A549 (cell line): ENCODE data around the gene MSS51. TPM values are rescaled to one million over a fixed set of nuclear protein-coding genes. Genes with fewer than 3 reads are reported as not detected.
A peak's percentile ranks its signal among the peaks of the same experiment; 100 is the strongest.

Experiments
- ATAC-seq, 2 experiments: fragments of 200-7000 bp in 1 of 2; fragments of >200 bp in 1 of 2; cut with Nextera tagmentation in 1 of 2; cut with Tn5 transposase in 1 of 2; 3 replicates each; pipeline versions ENCODE4 v1.8.0 to v1.9.1; 2018 to 2020; ENCODE audit warnings: mild to moderate bottlenecking in 1 of 2, moderate library complexity in 1 of 2
- CTCF ChIA-PET: fragments of 300-600 bp; sonication (Branson Sonifier 250); formaldehyde crosslinking; extraction: SDS; loops from one replicate; lab custom pipeline; 2021; ENCODE audit warnings: antibody characterized with exemption, inconsistent platforms; lab: Yijun Ruan, JAX
- POLR2A ChIA-PET: fragments of 350-600 bp; formaldehyde crosslinking; extraction: SDS; loops from one replicate; lab custom pipeline; 2021; ENCODE audit warnings: antibody characterized with exemption, inconsistent platforms; lab: Yijun Ruan, JAX
- DNase-seq, 2 experiments: peaks; one replicate each; pipeline versions ENCODE4 v3.0.0 to v3.0.0-alpha.2; 2011 to 2016; ENCODE audit warnings: low read depth in 1 of 2, low spot score in 1 of 2
- FAIRE-seq: peaks from 2 replicates; lab custom pipeline; 2011; peaks lifted over from hg19 to GRCh38; lab: Jason Lieb, UNC
- H3K27ac ChIP-seq, 2 experiments: fragments of >200 bp; sonication (Bioruptor Twin); formaldehyde crosslinking; 3 replicates each; pipeline ENCODE4 v1.5.1; 2016 to 2017
- H3K4me1 ChIP-seq: fragments of >200 bp; sonication (Bioruptor Twin); formaldehyde crosslinking; 3 replicates; pipeline ENCODE4 v1.6.1; 2016
- H3K4me2 ChIP-seq: fragments of >200 bp; sonication (Bioruptor Twin); formaldehyde crosslinking; 3 replicates; pipeline ENCODE4 v1.6.1; 2016
- H3K4me3 ChIP-seq: fragments of >200 bp; sonication (Bioruptor Twin); formaldehyde crosslinking; 3 replicates; pipeline ENCODE4 v1.5.1; 2016
- H3K9me3 ChIP-seq: fragments of >200 bp; sonication (Bioruptor Twin); formaldehyde crosslinking; 3 replicates; pipeline ENCODE4 v1.6.1; 2016
- CBX2 ChIP-seq: fragments of 200-600 bp; sonication (generic); IDR thresholded peaks from 2 replicates; pipeline ENCODE4 v1.6.1; 2016; ENCODE audit warnings: low read depth, mild to moderate bottlenecking, borderline replicate concordance
- EHF ChIP-seq: fragments of 250-450 bp; sonication (Bioruptor Pico); IDR thresholded peaks from 2 replicates; pipeline ENCODE4 v1.5.0; 2020; ENCODE audit warnings: mild to moderate bottlenecking
- EHMT2 ChIP-seq: fragments of 200-600 bp; sonication (generic); IDR thresholded peaks from 2 replicates; pipeline ENCODE4 v1.6.1; 2016; ENCODE audit warnings: antibody characterized with exemption, low read depth, mild to moderate bottlenecking, moderate library complexity
- ELK1 ChIP-seq: fragments of 150-350 bp; IDR thresholded peaks from 2 replicates; pipeline ENCODE4 v1.6.1; 2014; ENCODE audit warnings: low read depth, mild to moderate bottlenecking, low read length
- ESRRA ChIP-seq: fragments of 150-350 bp; IDR thresholded peaks from 2 replicates; pipeline ENCODE4 v1.6.1; 2014; ENCODE audit warnings: mild to moderate bottlenecking, low read length, borderline replicate concordance
- FOSB ChIP-seq: fragments of 250-450 bp; sonication (Bioruptor Pico); IDR thresholded peaks from 2 replicates; pipeline ENCODE4 v1.5.0; 2020; ENCODE audit warnings: mild to moderate bottlenecking, moderate library complexity
- FOSL2 ChIP-seq, 2 experiments: fragments of 450-650 bp in 1 of 2; fragments of >200 bp in 1 of 2; sonication (Bioruptor Twin) in 1 of 2; formaldehyde crosslinking; IDR thresholded peaks; 2 replicates each; pipeline versions ENCODE4 v1.5.0 to v1.6.1; 2016 to 2020; ENCODE audit warnings: mild to moderate bottlenecking in 1 of 2, moderate library complexity in 1 of 2
- FOXS1 ChIP-seq: fragments of 250-450 bp; sonication (Bioruptor Pico); IDR thresholded peaks from 2 replicates; pipeline ENCODE4 v1.5.0; 2020; ENCODE audit warnings: mild to moderate bottlenecking, moderate library complexity
- HEYL ChIP-seq: fragments of 250-450 bp; sonication (Bioruptor Pico); IDR thresholded peaks from 2 replicates; pipeline ENCODE4 v1.8.0; 2021; ENCODE audit warnings: mild to moderate bottlenecking, moderate library complexity
- HOXA7 ChIP-seq: fragments of 250-450 bp; sonication (Bioruptor Pico); IDR thresholded peaks from 2 replicates; pipeline ENCODE4 v1.5.0; 2020; ENCODE audit warnings: mild to moderate bottlenecking, moderate library complexity
- HOXB13 ChIP-seq: fragments of 250-450 bp; sonication (Bioruptor Pico); IDR thresholded peaks from 2 replicates; pipeline ENCODE4 v1.5.0; 2020; ENCODE audit warnings: low read depth, mild to moderate bottlenecking, moderate library complexity
- HOXB5 ChIP-seq: fragments of 250-450 bp; sonication (Bioruptor Pico); IDR thresholded peaks from 2 replicates; pipeline ENCODE4 v1.5.0; 2020; ENCODE audit warnings: mild to moderate bottlenecking, moderate library complexity
- JUNB ChIP-seq: fragments of >200 bp; sonication (Bioruptor Twin); formaldehyde crosslinking; IDR thresholded peaks from 2 replicates; pipeline ENCODE4 v1.6.1; 2016
- KDM5A ChIP-seq: fragments of 200-600 bp; sonication (generic); IDR thresholded peaks from 2 replicates; pipeline ENCODE4 v1.6.1; 2016; ENCODE audit warnings: antibody characterized with exemption, mild to moderate bottlenecking
- MAFK ChIP-seq: fragments of 450-650 bp; IDR thresholded peaks from 2 replicates; pipeline ENCODE4 v1.6.1; 2014; ENCODE audit not compliant: partially characterized antibody
- NPAS2 ChIP-seq: fragments of 250-450 bp; sonication (Bioruptor Pico); IDR thresholded peaks from 2 replicates; pipeline ENCODE4 v1.8.0; 2022; ENCODE audit warnings: mild to moderate bottlenecking, moderate library complexity, borderline replicate concordance
- NR3C1 ChIP-seq: fragments of >200 bp; sonication (Bioruptor Twin); formaldehyde crosslinking; IDR thresholded peaks from 3 replicates; pipeline ENCODE4 v1.6.1; 2017
- RAD21 ChIP-seq, 2 experiments: fragments of >200 bp in 1 of 2; sonication (Bioruptor Twin) in 1 of 2; formaldehyde crosslinking in 1 of 2; IDR thresholded peaks in 1 of 2; conservative IDR thresholded peaks in 1 of 2; 2 replicates in 1 of 2; 3 replicates in 1 of 2; pipeline ENCODE4 v1.6.1; 2012 to 2018; ENCODE audit warnings: inconsistent platforms in 1 of 2
- RCOR1 ChIP-seq: fragments of 150-350 bp; IDR thresholded peaks from 2 replicates; pipeline ENCODE4 v1.6.1; 2014; ENCODE audit warnings: antibody characterized with exemption, low read length, low read depth
- RFX5 ChIP-seq: fragments of 450-650 bp; IDR thresholded peaks from 2 replicates; pipeline ENCODE4 v1.7.1; 2014; ENCODE audit warnings: antibody characterized with exemption, mild to moderate bottlenecking, moderate library complexity
- RNF2 ChIP-seq: fragments of 200-600 bp; sonication (generic); IDR thresholded peaks from 2 replicates; pipeline ENCODE4 v1.6.1; 2016; ENCODE audit warnings: low read depth, mild to moderate bottlenecking, antibody characterized with exemption, moderate library complexity, borderline replicate concordance
- SMC3 ChIP-seq: fragments of >200 bp; sonication (Bioruptor Twin); formaldehyde crosslinking; IDR thresholded peaks from 3 replicates; pipeline ENCODE4 v1.6.1; 2018; ENCODE audit warnings: inconsistent platforms
- SREBF2 ChIP-seq: fragments of 450-650 bp; IDR thresholded peaks from 2 replicates; pipeline ENCODE4 v1.6.1; 2014; ENCODE audit warnings: mild to moderate bottlenecking, moderate library complexity
- ZC3H11A ChIP-seq: fragments of 450-650 bp; IDR thresholded peaks from 2 replicates; pipeline ENCODE4 v1.6.1; 2014; ENCODE audit warnings: antibody characterized with exemption, mild to moderate bottlenecking
- ZFP36 ChIP-seq: fragments of 450-650 bp; IDR thresholded peaks from 2 replicates; pipeline ENCODE4 v1.6.1; 2014; ENCODE audit warnings: borderline replicate concordance; ENCODE audit not compliant: partially characterized antibody
- ZNF302 ChIP-seq: fragments of 250-450 bp; sonication (Bioruptor Pico); IDR thresholded peaks from 2 replicates; pipeline ENCODE4 v1.9.0; 2021; ENCODE audit warnings: inconsistent platforms, mild to moderate bottlenecking, moderate library complexity
- ZSCAN20 ChIP-seq: fragments of 250-450 bp; sonication (Bioruptor Pico); IDR thresholded peaks from 2 replicates; pipeline ENCODE4 v1.8.0; 2022; ENCODE audit warnings: mild to moderate bottlenecking, moderate library complexity
- WGBS: methylation state at CpG from one replicate; pipeline ENCODE4 v1.1.6; 2017; ENCODE audit errors: missing lambda C conversion rate; 5-methylcytosine and 5-hydroxymethylcytosine counted together
- polyA plus RNA-seq, 4 experiments: library from polyadenylated mRNA; depleted of rRNA in 3 of 4; stranded (reverse); fragments of >200 nt; fragmentation: RNase III in 1 of 4; extraction: RNeasy Plus Mini Kit Qiagen cat#74134 plus additional on column Dnase treatment in 1 of 4; gene quantifications; 2 replicates in 3 of 4; 3 replicates in 1 of 4; pipeline ENCODE4 v1.2.3, GENCODE V29; 2011 to 2017
- TF ChIP-seq, protein P1 (sequence below): fragments of 250-450 bp; sonication (Bioruptor Pico); IDR thresholded peaks from 2 replicates; pipeline ENCODE4 v1.5.0; 2021; ENCODE audit warnings: mild to moderate bottlenecking, moderate library complexity, borderline replicate concordance

MSS51 gene
- polyA plus RNA-seq, 2 of the 4 experiments (the other 2 are of a cell fraction), result 0.49 to 1.1 TPM

- POLR2A ChIA-PET, result no interaction called here
- TF ChIP-seq MAFK (no peak), ZNF302 (CRISPR knock-in tag) (no peak), HOXB5 (CRISPR knock-in tag) (no peak), EHF (CRISPR knock-in tag) (no peak), RFX5 (no peak), HEYL (CRISPR knock-in tag) (no peak), ZSCAN20 (CRISPR knock-in tag) (no peak), FOSB (CRISPR knock-in tag) (no peak), SREBF2 (no peak), HOXA7 (CRISPR knock-in tag) (no peak), HOXB13 (no peak), NPAS2 (no peak), RAD21 (conservative IDR thresholded peaks at IDR 0.05 in 1 of 2, IDR thresholded peaks at IDR 0.05 in 1 of 2) (no peak), FOXS1 (CRISPR knock-in tag) (no peak), KDM5A (no peak)
- TF ChIP-seq, protein P1, sequence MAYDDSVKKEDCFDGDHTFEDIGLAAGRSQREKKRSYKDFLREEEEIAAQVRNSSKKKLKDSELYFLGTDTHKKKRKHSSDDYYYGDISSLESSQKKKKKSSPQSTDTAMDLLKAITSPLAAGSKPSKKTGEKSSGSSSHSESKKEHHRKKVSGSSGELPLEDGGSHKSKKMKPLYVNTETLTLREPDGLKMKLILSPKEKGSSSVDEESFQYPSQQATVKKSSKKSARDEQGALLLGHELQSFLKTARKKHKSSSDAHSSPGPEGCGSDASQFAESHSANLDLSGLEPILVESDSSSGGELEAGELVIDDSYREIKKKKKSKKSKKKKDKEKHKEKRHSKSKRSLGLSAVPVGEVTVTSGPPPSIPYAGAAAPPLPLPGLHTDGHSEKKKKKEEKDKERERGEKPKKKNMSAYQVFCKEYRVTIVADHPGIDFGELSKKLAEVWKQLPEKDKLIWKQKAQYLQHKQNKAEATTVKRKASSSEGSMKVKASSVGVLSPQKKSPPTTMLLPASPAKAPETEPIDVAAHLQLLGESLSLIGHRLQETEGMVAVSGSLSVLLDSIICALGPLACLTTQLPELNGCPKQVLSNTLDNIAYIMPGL (CRISPR knock-in tag), result no peak
- Histone ChIP-seq H3K4me1 (no peaks in the 10 kb centered on the region), H3K9me3 (no peaks in the 10 kb centered on the region), H3K27ac (no peak overlapping the region), H3K4me2 (no peak overlapping the region), H3K4me3 (no peak overlapping the region)
- DNase-seq, result no peak
- FAIRE-seq, result no peak
- CTCF ChIA-PET, result interaction anchor here (0.6 to 0.7 kb wide), 2 partner anchors 12 to 34 kb away, joined by 3 read pairs; no protein-coding TSS in a partner anchor
- no peak for ATAC-seq
- 91% methylated on average over 2 of the region's 2 CpGs for WGBS
Measured at GRCh38 chr10:73465978-73466726, 32.8 kb upstream of the MSS51 start.

GRCh38 chr10:73460897-73461296 is 27.5 kb upstream of the MSS51 start:
- TF ChIP-seq MAFK (peak; percentile 64), EHMT2 (no peak)
- no peak for DNase-seq
- ChIA-PET POLR2A (no interaction called here), CTCF (no interaction called here)
- FAIRE-seq, result no peak
- no peaks in the 10 kb centered on the region for H3K9me3 ChIP-seq
- no peak overlapping the region for H3K4me3 ChIP-seq
- H3K4me2 ChIP-seq, result no peak overlapping the region
- ATAC-seq, result no peak
- no peaks in the 10 kb centered on the region for H3K4me1 ChIP-seq
- H3K27ac ChIP-seq, result no peak overlapping the region
- 88% methylated on average over 4 of the region's 4 CpGs for WGBS

GRCh38 chr10:73459683-73460314 is 26.4 kb upstream of the MSS51 start:
- 85% methylated on average over 6 of the region's 6 CpGs for WGBS
- POLR2A ChIA-PET, result no interaction called here

More at GRCh38 chr10:73459683-73460314, 26.4 kb upstream of the MSS51 start:
- ATAC-seq, result no peak
- Histone ChIP-seq H3K9me3 (no peaks in the 10 kb centered on the region), H3K4me1 (no peaks in the 10 kb centered on the region), H3K4me2 (no peak overlapping the region), H3K4me3 (no peak overlapping the region), H3K27ac (no peak overlapping the region)
- TF ChIP-seq RNF2 (no peak), NR3C1 (no peak), ESRRA (no peak), RFX5 (no peak), JUNB (no peak), EHF (CRISPR knock-in tag) (no peak), ELK1 (no peak), CBX2 (no peak), FOSB (CRISPR knock-in tag) (no peak), NPAS2 (no peak), FOSL2 (IDR thresholded peaks at IDR 0.05) (no peak), FOSL2 (CRISPR knock-in tag; IDR thresholded peaks at IDR 0.05) (no peak), ZFP36 (no peak), RCOR1 (no peak), ZC3H11A (no peak), SMC3 (no peak), EHMT2 (no peak), ZNF302 (CRISPR knock-in tag) (no peak), HEYL (CRISPR knock-in tag) (no peak)
- TF ChIP-seq, protein P1 (CRISPR knock-in tag), result no peak
- no peak for DNase-seq
- no peak for FAIRE-seq
- CTCF ChIA-PET, result interaction anchor here (2.6 kb wide), 1 partner anchor 196 kb away, joined by 5 read pairs; no protein-coding TSS in a partner anchor
